T-cell (primary cell): ENCODE data around the gene ZNF341. TPM values are rescaled to one million over a fixed set of nuclear protein-coding genes. Genes with fewer than 3 reads are reported as not detected.

Experiments used
- ATAC-seq, 4 experiments: fragments of 200-7000 bp in 3 of 4; fragments of 150-1000 bp in 1 of 4; cut with Tn5 transposase; replicated peaks in 1 of 4; 1 replicate in 3 of 4; 2 replicates in 1 of 4; pipeline ENCODE4 v1.10.0; 2021; ENCODE audit warnings: moderate library complexity in 3 of 4, mild to moderate bottlenecking in 2 of 4, moderate number of reproducible peaks in 1 of 4
- CTCF ChIA-PET, 2 donors: fragments of 300-600 bp; sonication (Branson Sonifier 250); formaldehyde crosslinking; loops; one replicate each; lab custom pipeline; 2022; ENCODE audit warnings: antibody characterized with exemption in 2 of 2; lab: Charles Lee
- POLR2A ChIA-PET, 2 donors: fragments of 300-600 bp; sonication (Branson Sonifier 250); formaldehyde crosslinking; loops; one replicate each; lab custom pipeline; 2022; ENCODE audit warnings: antibody characterized with exemption in 2 of 2; lab: Charles Lee
- DNase-seq, 35 experiments: peaks; one replicate each; pipeline versions ENCODE4 v3.0.0 to v3.0.0-alpha.2; 2013 to 2023
- H3K27ac ChIP-seq: one replicate; pipeline ENCODE4 v1.5.1; 2013; ENCODE audit warnings: low read length
- H3K27me3 ChIP-seq, 2 experiments: replicated peaks in 1 of 2; 1 replicate in 1 of 2; 2 replicates in 1 of 2; pipeline versions ENCODE4 v1.6.1 to v1.7.0; 2013; ENCODE audit warnings: low read length in 1 of 2, mixed read lengths in 1 of 2; ENCODE audit not compliant: control insufficient read depth in 2 of 2, insufficient read depth in 2 of 2; ENCODE audit errors: extremely low read depth in 1 of 2
- H3K36me3 ChIP-seq, 2 donors: 1 replicate in 1 of 2; 2 replicates in 1 of 2; pipeline versions ENCODE4 v1.6.1 to v1.7.0; 2013; ENCODE audit warnings: low read length in 1 of 2; ENCODE audit not compliant: control insufficient read depth in 2 of 2, insufficient read depth in 1 of 2; ENCODE audit errors: extremely low read depth in 1 of 2
- H3K4me1 ChIP-seq, 2 experiments: 1 replicate in 1 of 2; 2 replicates in 1 of 2; pipeline versions ENCODE4 v1.6.1 to v1.7.0; 2013; ENCODE audit warnings: low read length in 2 of 2, mixed read lengths in 1 of 2; ENCODE audit not compliant: insufficient read depth in 2 of 2, control insufficient read depth in 1 of 2; ENCODE audit errors: extremely low read depth in 1 of 2
- H3K4me3 ChIP-seq, 2 donors: 1 replicate in 1 of 2; 2 replicates in 1 of 2; pipeline versions ENCODE4 v1.5.1 to v1.7.0; 2013; ENCODE audit warnings: mild to moderate bottlenecking in 2 of 2, low read length in 1 of 2, moderate library complexity in 1 of 2; ENCODE audit not compliant: control insufficient read depth in 1 of 2; ENCODE audit errors: extremely low read depth in 1 of 2
- H3K9me3 ChIP-seq: 2 replicates; pipeline ENCODE4 v1.7.0; 2013
- H3K27ac Mint-ChIP-seq, 2 donors: one replicate each; pipeline ENCODE4 v1.8.0; 2020 to 2021; ENCODE audit warnings: mild to moderate bottlenecking in 2 of 2, mixed read lengths in 2 of 2
- H3K27me3 Mint-ChIP-seq, 2 donors: one replicate each; pipeline ENCODE4 v1.8.0; 2021 to 2022; ENCODE audit warnings: mixed read lengths in 2 of 2
- H3K36me3 Mint-ChIP-seq: one replicate; pipeline ENCODE4 v1.8.0; 2021; ENCODE audit warnings: mixed read lengths
- H3K4me1 Mint-ChIP-seq, 3 donors: one replicate each; pipeline ENCODE4 v1.8.0; 2020 to 2022; ENCODE audit warnings: mixed read lengths in 3 of 3, mild to moderate bottlenecking in 1 of 3
- H3K4me3 Mint-ChIP-seq, 3 donors: one replicate each; pipeline ENCODE4 v1.8.0; 2020 to 2022; ENCODE audit warnings: mild to moderate bottlenecking in 3 of 3, mixed read lengths in 3 of 3, moderate library complexity in 3 of 3
- H3K9me3 Mint-ChIP-seq, 3 donors: one replicate each; pipeline ENCODE4 v1.8.0; 2020 to 2022; ENCODE audit warnings: mixed read lengths in 3 of 3
- WGBS: methylation state at CpG from one replicate; pipeline ENCODE4 v1.1.5; 2013; ENCODE audit warnings: missing lambda C conversion rate; ENCODE audit not compliant: insufficient coverage; 5-methylcytosine and 5-hydroxymethylcytosine counted together
- total RNA-seq, 35 experiments: library from RNA in 6 of 35; stranded (reverse) in 6 of 35; fragments of 120-200 nt in 1 of 35; gene quantifications; one replicate each; pipeline versions ENCODE4 v1.2.1 to v1.2.4 and lab custom pipeline; 2013 to 2026

Gene ZNF341
- total RNA-seq, 5 donors from 2014 or later (not counting 1 experiment from before 2014, with no cell fraction given), result 4.0 to 6.1 (median 5.6) TPM

GRCh38 chr20:33811776-33812151 is 80.0 kb downstream of the ZNF341 start:
- peak overlapping the region; percentile 90 to 97 for H3K4me3 ChIP-seq
- H3K27me3 ChIP-seq, result no peaks in the 10 kb centered on the region
- peak overlapping the region; percentile 54 for H3K27ac ChIP-seq
- ChIA-PET CTCF (interaction anchor here in 1 of 2 donors (1.1 kb wide), 1 partner anchor 80 kb away, joined by 3 read pairs; no protein-coding TSS in a partner anchor), POLR2A (interaction anchor here in 1 of 2 donors (1.3 kb wide), 2 partner anchors 182 to 300 kb away, joined by 7 to 8 read pairs; partner anchors contain the start of genes EIF2S2 and RALY)
- WGBS, result 0% methylated on average over 9 of the region's 12 CpGs
- H3K27ac Mint-ChIP-seq, result peak overlapping the region; percentile 79 to 94
- H3K4me3 Mint-ChIP-seq, result peak overlapping the region; percentile 91 to 99 (median 96)
- DNase-seq, result peak in 5 of 35 experiments; percentile 3 to 35 (median 16)
- ATAC-seq, result no peak
- peaks cover 24 to 37% of the 10 kb centered on the region in 2 experiments for H3K4me1 ChIP-seq
- no peaks in the 10 kb centered on the region for H3K27me3 Mint-ChIP-seq
- H3K9me3 ChIP-seq, result no peaks in the 10 kb centered on the region
- no peaks in the 10 kb centered on the region for H3K36me3 ChIP-seq
- peaks cover 51 to 52% (median 52%) of the 10 kb centered on the region in 3 donors for H3K4me1 Mint-ChIP-seq
- H3K36me3 Mint-ChIP-seq, result peaks cover 9% of the 10 kb centered on the region
- no peaks in the 10 kb centered on the region for H3K9me3 Mint-ChIP-seq

- 9% methylated on average over 8 of the region's 14 CpGs for WGBS
- Mint-ChIP-seq H3K4me1 (peaks cover 56 to 58% (median 57%) of the 10 kb centered on the region in 3 donors), H3K27me3 (no peaks in the 10 kb centered on the region), H3K4me3 (peak overlapping the region; percentile 91 to 99 (median 96)), H3K9me3 (no peaks in the 10 kb centered on the region), H3K36me3 (peaks cover 13% of the 10 kb centered on the region), H3K27ac (peak overlapping the region; percentile 79 to 94)
- Histone ChIP-seq H3K4me3 (peak overlapping the region; percentile 90 to 97), H3K9me3 (no peaks in the 10 kb centered on the region), H3K27ac (peak overlapping the region; percentile 54), H3K27me3 (no peaks in the 10 kb centered on the region), H3K36me3 (no peaks in the 10 kb centered on the region), H3K4me1 (peaks cover 24 to 37% of the 10 kb centered on the region in 2 experiments)
- DNase-seq (peak in 6 of 35 experiments; percentile 5 to 42 (median 18)), ATAC-seq (no peak)
- ChIA-PET CTCF (no interaction called here), POLR2A (interaction anchor here in 1 of 2 donors (0.6 to 0.7 kb wide), 3 partner anchors 551 to 1607 kb away, joined by 3 to 4 read pairs (median 3); partner anchors contain the start of gene ITCH)
Observed at GRCh38 chr20:33812152-33812849, 80.5 kb downstream of the ZNF341 start.

GRCh38 chr20:33812908-33813462 is 81.2 kb downstream of the ZNF341 start:
- no peaks in the 10 kb centered on the region for H3K9me3 Mint-ChIP-seq
- Histone ChIP-seq H3K36me3 (no peaks in the 10 kb centered on the region), H3K27me3 (no peaks in the 10 kb centered on the region), H3K27ac (peak overlapping the region; percentile 54), H3K4me3 (peak overlapping the region; percentile 90 to 97), H3K4me1 (peaks cover 24 to 39% of the 10 kb centered on the region in 2 experiments), H3K9me3 (no peaks in the 10 kb centered on the region)
- peak overlapping the region; percentile 91 to 99 (median 96) for H3K4me3 Mint-ChIP-seq
- peaks cover 20% of the 10 kb centered on the region for H3K36me3 Mint-ChIP-seq
- peak in 1 of 35 experiments; percentile 16 for DNase-seq
- ATAC-seq, result no peak
- ChIA-PET POLR2A (interaction anchor here in 1 of 2 donors (0.6 to 0.7 kb wide), 2 partner anchors 1279 to 1607 kb away, joined by 3 to 4 read pairs; no protein-coding TSS in a partner anchor), CTCF (no interaction called here)
- H3K27me3 Mint-ChIP-seq, result no peaks in the 10 kb centered on the region
- peak overlapping the region; percentile 79 to 94 for H3K27ac Mint-ChIP-seq
- peaks cover 63 to 65% (median 64%) of the 10 kb centered on the region in 3 donors for H3K4me1 Mint-ChIP-seq
- WGBS, result 46% methylated on average over 9 of the region's 10 CpGs

- H3K27me3 ChIP-seq, result no peaks in the 10 kb centered on the region
- H3K27ac Mint-ChIP-seq, result peak overlapping the region; percentile 2 to 40
- no peaks in the 10 kb centered on the region for H3K9me3 ChIP-seq
- H3K36me3 Mint-ChIP-seq, result peaks cover 20% of the 10 kb centered on the region
- H3K27me3 Mint-ChIP-seq, result no peaks in the 10 kb centered on the region
- H3K9me3 Mint-ChIP-seq, result no peaks in the 10 kb centered on the region
- H3K4me3 Mint-ChIP-seq, result peak overlapping the region; percentile 3 to 99 (median 96)
- ATAC-seq (no peak), DNase-seq (peak in 1 of 35 experiments; percentile 17)
- H3K4me1 ChIP-seq, result peaks cover 24 to 39% of the 10 kb centered on the region in 2 experiments
- no peak overlapping the region for H3K27ac ChIP-seq
- peaks cover 76% of the 10 kb centered on the region in 3 donors for H3K4me1 Mint-ChIP-seq
- ChIA-PET CTCF (no interaction called here), POLR2A (interaction anchor here in 1 of 2 donors (0.6 kb wide), 1 partner anchor 296 kb away, joined by 5 read pairs; no protein-coding TSS in a partner anchor)
- H3K36me3 ChIP-seq, result no peaks in the 10 kb centered on the region
- no peak overlapping the region for H3K4me3 ChIP-seq
- 52% methylated on average over 4 of the region's 5 CpGs for WGBS
Observed at GRCh38 chr20:33814238-33814712, 82.5 kb downstream of the ZNF341 start.

GRCh38 chr20:33815671-33816070 is 83.9 kb downstream of the ZNF341 start:
- DNase-seq (no peak), ATAC-seq (no peak)
- peaks cover 83 to 87% (median 86%) of the 10 kb centered on the region in 3 donors for H3K4me1 Mint-ChIP-seq
- no peak overlapping the region for H3K4me3 Mint-ChIP-seq
- H3K36me3 Mint-ChIP-seq, result peaks cover 27% of the 10 kb centered on the region
- Histone ChIP-seq H3K9me3 (no peaks in the 10 kb centered on the region), H3K4me3 (no peak overlapping the region), H3K27me3 (no peaks in the 10 kb centered on the region), H3K36me3 (no peaks in the 10 kb centered on the region), H3K4me1 (peaks cover 24 to 43% of the 10 kb centered on the region in 2 experiments), H3K27ac (no peak overlapping the region)
- H3K27ac Mint-ChIP-seq, result no peak overlapping the region
- H3K9me3 Mint-ChIP-seq, result no peaks in the 10 kb centered on the region
- POLR2A ChIA-PET, result no interaction called here
- CTCF ChIA-PET, result interaction anchor here in 1 of 2 donors (1.2 kb wide), 1 partner anchor 10 kb away, joined by 3 read pairs; no protein-coding TSS in a partner anchor
- H3K27me3 Mint-ChIP-seq, result no peaks in the 10 kb centered on the region
- WGBS, result no CpG with 5 or more reads among the region's 3 CpGs

- no peak for ATAC-seq
- H3K4me1 Mint-ChIP-seq, result peaks cover 81 to 87% (median 85%) of the 10 kb centered on the region in 3 donors
- H3K4me1 ChIP-seq, result peaks cover 24 to 45% of the 10 kb centered on the region in 2 experiments
Observed at GRCh38 chr20:33816191-33816590, 84.4 kb downstream of the ZNF341 start.

More at GRCh38 chr20:33816191-33816590, 84.4 kb downstream of the ZNF341 start:
- H3K36me3 Mint-ChIP-seq, result peaks cover 27% of the 10 kb centered on the region
- Histone ChIP-seq H3K4me3 (no peak overlapping the region), H3K36me3 (no peaks in the 10 kb centered on the region), H3K27ac (no peak overlapping the region), H3K27me3 (no peaks in the 10 kb centered on the region), H3K9me3 (no peaks in the 10 kb centered on the region)
- no peak for DNase-seq
- WGBS, result no CpG with 5 or more reads among the region's 1 CpG
- no peak overlapping the region for H3K27ac Mint-ChIP-seq
- H3K4me3 Mint-ChIP-seq, result no peak overlapping the region
- ChIA-PET POLR2A (interaction anchor here (0.6 kb wide), 2 partner anchors 34 to 297 kb away, joined by 3 to 11 read pairs; no protein-coding TSS in a partner anchor), CTCF (interaction anchor here in 1 of 2 donors (1.2 kb wide), 1 partner anchor 9 kb away, joined by 3 read pairs; no protein-coding TSS in a partner anchor)
- no peaks in the 10 kb centered on the region for H3K27me3 Mint-ChIP-seq
- no peaks in the 10 kb centered on the region for H3K9me3 Mint-ChIP-seq
